GM12878 (cell line): ENCODE measurements around the gene ABCC11. TPM values are rescaled to one million over a fixed set of nuclear protein-coding genes. Genes with fewer than 3 reads are reported as not detected.

ENCODE experiments used
- ATAC-seq: fragments of 200-7000 bp; cut with Tn5 transposase; 3 replicates; pipeline ENCODE4 v1.9.1; 2020; ENCODE audit warnings: mild to moderate bottlenecking, moderate library complexity
- BruUV-seq: library from RNA; stranded (reverse); fragments of 400-500 nt; replicated peaks from 2 replicates; lab custom pipeline; 2021; lab: Mats Ljungman, UMichigan
- CTCF ChIA-PET: fragments of 300-600 bp; sonication (Branson Sonifier 250); formaldehyde crosslinking; extraction: SDS; loops from one replicate; lab custom pipeline; 2021; ENCODE audit warnings: inconsistent platforms; lab: Yijun Ruan, JAX
- POLR2A ChIA-PET: fragments of 350-600 bp; formaldehyde crosslinking; extraction: SDS; loops from one replicate; lab custom pipeline; 2021; ENCODE audit warnings: inconsistent platforms; lab: Charles Lee
- RAD21 ChIA-PET: fragments of 300-600 bp; sonication (Branson Sonifier 250); formaldehyde crosslinking; loops from one replicate; lab custom pipeline; 2023; ENCODE audit warnings: antibody characterized with exemption; ENCODE audit not compliant: unreplicated experiment; lab: Charles Lee
- SMC1A ChIA-PET: fragments of 300-600 bp; sonication (Branson Sonifier 250); formaldehyde crosslinking; loops from one replicate; lab custom pipeline; 2023; ENCODE audit not compliant: unreplicated experiment, uncharacterized antibody; lab: Charles Lee
- DNase-seq: peaks from one replicate; pipeline ENCODE4 v3.0.0-alpha.2; 2011; ENCODE audit warnings: low read depth, low spot score
- FAIRE-seq: peaks from 3 replicates; lab custom pipeline; 2011; peaks lifted over from hg19 to GRCh38; lab: Jason Lieb, UNC
- H2AFZ ChIP-seq: 2 replicates; pipeline ENCODE4 v1.6.0; 2011; ENCODE audit warnings: low read depth, low read length, control low read depth; ENCODE audit not compliant: control insufficient read depth
- H3K27ac ChIP-seq: 2 replicates; pipeline ENCODE4 v1.5.1; 2011; ENCODE audit warnings: control low read depth; ENCODE audit not compliant: control insufficient read depth, insufficient read depth
- H3K27me3 ChIP-seq, 2 experiments: replicated peaks in 1 of 2; 2 replicates each; pipeline versions ENCODE4 v1.6.0 to v1.6.1; 2011; ENCODE audit warnings: low read length in 1 of 2; ENCODE audit not compliant: control insufficient read depth in 2 of 2, insufficient read depth in 2 of 2
- H3K36me3 ChIP-seq, 2 experiments: 2 replicates each; pipeline ENCODE4 v1.5.1; 2011; ENCODE audit warnings: low read length in 1 of 2; ENCODE audit not compliant: control insufficient read depth in 2 of 2, insufficient read depth in 2 of 2
- H3K4me1 ChIP-seq: 2 replicates; pipeline ENCODE4 v1.6.1; 2011; ENCODE audit warnings: mild to moderate bottlenecking, low read length, moderate library complexity, mixed read lengths; ENCODE audit not compliant: control insufficient read depth, insufficient read depth
- H3K4me2 ChIP-seq: 2 replicates; pipeline ENCODE4 v1.6.0; 2011; ENCODE audit warnings: control low read depth; ENCODE audit not compliant: control insufficient read depth, insufficient read depth
- H3K4me3 ChIP-seq: fragments of 200-600 bp; sonication (generic); 2 replicates; pipeline ENCODE4 v1.5.1; 2016
- H3K79me2 ChIP-seq: 2 replicates; pipeline ENCODE4 v1.6.0; 2011; ENCODE audit warnings: low read length; ENCODE audit not compliant: control insufficient read depth, insufficient read depth
- H3K9ac ChIP-seq: 2 replicates; pipeline ENCODE4 v1.8.0; 2011; ENCODE audit warnings: low read length, control low read depth, mixed read lengths; ENCODE audit not compliant: control insufficient read depth, insufficient read depth
- H3K9me3 ChIP-seq: replicated peaks from 3 replicates; pipeline ENCODE4 v1.5.1; 2011; ENCODE audit warnings: mild to moderate bottlenecking, low read length; ENCODE audit not compliant: control insufficient read depth, insufficient read depth
- H4K20me1 ChIP-seq: 2 replicates; pipeline ENCODE4 v1.6.0; 2011; ENCODE audit not compliant: control insufficient read depth, insufficient read depth
- IRF4 ChIP-seq: IDR thresholded peaks from 2 replicates; pipeline ENCODE4 v1.6.1; 2011; ENCODE audit warnings: low read depth, low read length
- JUNB ChIP-seq: IDR thresholded peaks from 2 replicates; pipeline ENCODE4 v1.6.1; 2016; ENCODE audit warnings: antibody characterized with exemption, mild to moderate bottlenecking
- JUND ChIP-seq: IDR thresholded peaks from 2 replicates; pipeline ENCODE4 v1.6.1; 2012; ENCODE audit warnings: low read depth, mild to moderate bottlenecking, low read length, improper control_type of control experiment, moderate library complexity
- NBN ChIP-seq: fragments of 450-650 bp; IDR thresholded peaks from 2 replicates; pipeline ENCODE4 v1.6.1; 2016
- SPI1 ChIP-seq: IDR thresholded peaks from 2 replicates; pipeline ENCODE4 v1.6.1; 2011; ENCODE audit warnings: low read depth, mild to moderate bottlenecking, low read length, moderate library complexity, borderline replicate concordance; ENCODE audit not compliant: insufficient read depth
- SUZ12 ChIP-seq: fragments of 200-600 bp; sonication (generic); IDR thresholded peaks from one replicate; pipeline ENCODE4 v1.6.1; 2018; ENCODE audit warnings: antibody characterized with exemption, mild to moderate bottlenecking; ENCODE audit not compliant: unreplicated experiment
- WRNIP1 ChIP-seq: IDR thresholded peaks from 2 replicates; pipeline ENCODE4 v1.6.1; 2011; ENCODE audit warnings: low read depth, low read length, improper control_type of control experiment, borderline replicate concordance
- ZBED1 ChIP-seq: IDR thresholded peaks from 2 replicates; pipeline ENCODE4 v1.6.1; 2016; ENCODE audit warnings: borderline replicate concordance
- ZNF24 ChIP-seq: fragments of 450-650 bp; IDR thresholded peaks from 2 replicates; pipeline ENCODE4 v1.6.1; 2017; ENCODE audit warnings: antibody characterized with exemption, mild to moderate bottlenecking
- ZSCAN29 ChIP-seq: fragments of 450-650 bp; IDR thresholded peaks from 2 replicates; pipeline ENCODE4 v1.6.1; 2017; ENCODE audit warnings: mild to moderate bottlenecking, moderate library complexity
- WGBS: methylation state at CpG from one replicate; pipeline ENCODE4 v1.1.6; 2016; ENCODE audit warnings: low lambda C conversion rate; ENCODE audit not compliant: insufficient replicate concordance, insufficient coverage; ENCODE audit errors: missing lambda C conversion rate; 5-methylcytosine and 5-hydroxymethylcytosine counted together
- in situ Hi-C: fragments of 300-500 bp; cut with MboI; formaldehyde crosslinking; loops from 9 replicates; pipeline ENCODE4 v1.14.3; 2018; ENCODE audit warnings: mixed read lengths
- intact Hi-C: fragments of 100-400 bp; cut with micrococcal nuclease; formaldehyde crosslinking; loops from one replicate; pipeline ENCODE4 v1.14.2; 2022; ENCODE audit not compliant: unreplicated experiment
- polyA plus RNA-seq, 11 experiments: library from polyadenylated mRNA; depleted of rRNA in 4 of 11; unstranded in 6 of 11; stranded (reverse) in 5 of 11; fragments of >200 nt; fragmentation: Nextera tagmentation in 4 of 11; fragmentation: Illumina TruSeq in 1 of 11; extraction: Ambion mirVana in 4 of 11; extraction: Trizol in 1 of 11; gene quantifications; 1 replicate in 1 of 11; 2 replicates in 10 of 11; pipeline versions ENCODE4 v1.2.1 to v1.2.3, GENCODE V29; 2011 to 2016; ENCODE audit warnings: inconsistent platforms in 2 of 11, missing spikeins in 2 of 11, low read depth in 1 of 11
- total RNA-seq, 4 experiments: library from RNA; depleted of rRNA in 3 of 4; stranded (reverse); fragments of >200 nt in 3 of 4; fragmentation: Illumina TruSeq in 1 of 4; extraction: Trizol in 1 of 4; gene quantifications; 2 replicates each; pipeline versions ENCODE4 v1.2.1 to v1.2.3, GENCODE V29; 2013 to 2021
- TF ChIP-seq, protein P1 (sequence below): fragments of 450-650 bp; IDR thresholded peaks from 2 replicates; pipeline ENCODE4 v1.6.1; 2017; ENCODE audit warnings: borderline replicate concordance
- TF ChIP-seq, protein P2 (sequence below): fragments of 450-650 bp; IDR thresholded peaks from 2 replicates; pipeline ENCODE4 v1.6.1; 2016; ENCODE audit warnings: mild to moderate bottlenecking
- TF ChIP-seq, protein P3 (sequence below): IDR thresholded peaks from 2 replicates; pipeline ENCODE4 v1.6.1; 2011; ENCODE audit warnings: low read depth, low read length, improper control_type of control experiment, borderline replicate concordance

ABCC11 gene
- total and polyA plus RNA-seq, 10 of the 15 experiments (the other 5 are each of a cell fraction or from before 2014, with no cell fraction given) = 0.04 to 0.20 (median 0.10) TPM; not detected in 6

GRCh38 chr16:48160575-48160974 lies 86.8 kb downstream of the ABCC11 start:
- intact Hi-C loops = loop anchor here (10.0 kb wide), 1 partner anchor 1326 kb away; the partner anchor contains the start of gene C16orf87
- CTCF ChIA-PET = interaction anchor here (0.7 to 3.2 kb wide), 2 partner anchors 43 to 1297 kb away, joined by 3 to 11 read pairs; no protein-coding TSS in a partner anchor
- FAIRE-seq = no peak

More at GRCh38 chr16:48160575-48160974, 86.8 kb downstream of the ABCC11 start:
- ATAC-seq (no peak), DNase-seq (no peak)
- Histone ChIP-seq H4K20me1 (no peaks in the 10 kb centered on the region), H3K4me1 (peaks cover 12% of the 10 kb centered on the region), H3K79me2 (no peaks in the 10 kb centered on the region), H3K36me3 (no peaks in the 10 kb centered on the region), H3K27ac (no peak overlapping the region), H3K27me3 (no peaks in the 10 kb centered on the region; a peak in 1 of 4 replicates), H3K9ac (no peak overlapping the region), H3K9me3 (no peaks in the 10 kb centered on the region), H3K4me3 (no peak overlapping the region), H2AFZ (no peak overlapping the region), H3K4me2 (no peak overlapping the region)
- RAD21 ChIA-PET = interaction anchor here (1.5 kb wide), 1 partner anchor 1017 kb away, joined by 4 read pairs; the partner anchor contains the start of gene NETO2
- SMC1A ChIA-PET = interaction anchor here (0.6 to 1.4 kb wide), 2 partner anchors 81 to 109 kb away, joined by 3 read pairs; no protein-coding TSS in a partner anchor
- WGBS = 65% methylated on average over 6 of the region's 6 CpGs
- TF ChIP-seq ZBED1 = no peak
- TF ChIP-seq JUND = no peak
- TF ChIP-seq, protein P1, sequence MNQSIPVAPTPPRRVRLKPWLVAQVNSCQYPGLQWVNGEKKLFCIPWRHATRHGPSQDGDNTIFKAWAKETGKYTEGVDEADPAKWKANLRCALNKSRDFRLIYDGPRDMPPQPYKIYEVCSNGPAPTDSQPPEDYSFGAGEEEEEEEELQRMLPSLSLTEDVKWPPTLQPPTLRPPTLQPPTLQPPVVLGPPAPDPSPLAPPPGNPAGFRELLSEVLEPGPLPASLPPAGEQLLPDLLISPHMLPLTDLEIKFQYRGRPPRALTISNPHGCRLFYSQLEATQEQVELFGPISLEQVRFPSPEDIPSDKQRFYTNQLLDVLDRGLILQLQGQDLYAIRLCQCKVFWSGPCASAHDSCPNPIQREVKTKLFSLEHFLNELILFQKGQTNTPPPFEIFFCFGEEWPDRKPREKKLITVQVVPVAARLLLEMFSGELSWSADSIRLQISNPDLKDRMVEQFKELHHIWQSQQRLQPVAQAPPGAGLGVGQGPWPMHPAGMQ = no peak
- TF ChIP-seq SUZ12 = no peak
- TF ChIP-seq, protein P2, sequence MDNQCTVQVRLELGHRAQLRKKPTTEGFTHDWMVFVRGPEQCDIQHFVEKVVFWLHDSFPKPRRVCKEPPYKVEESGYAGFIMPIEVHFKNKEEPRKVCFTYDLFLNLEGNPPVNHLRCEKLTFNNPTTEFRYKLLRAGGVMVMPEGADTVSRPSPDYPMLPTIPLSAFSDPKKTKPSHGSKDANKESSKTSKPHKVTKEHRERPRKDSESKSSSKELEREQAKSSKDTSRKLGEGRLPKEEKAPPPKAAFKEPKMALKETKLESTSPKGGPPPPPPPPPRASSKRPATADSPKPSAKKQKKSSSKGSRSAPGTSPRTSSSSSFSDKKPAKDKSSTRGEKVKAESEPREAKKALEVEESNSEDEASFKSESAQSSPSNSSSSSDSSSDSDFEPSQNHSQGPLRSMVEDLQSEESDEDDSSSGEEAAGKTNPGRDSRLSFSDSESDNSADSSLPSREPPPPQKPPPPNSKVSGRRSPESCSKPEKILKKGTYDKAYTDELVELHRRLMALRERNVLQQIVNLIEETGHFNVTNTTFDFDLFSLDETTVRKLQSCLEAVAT = no peak
- TF ChIP-seq, protein P3, sequence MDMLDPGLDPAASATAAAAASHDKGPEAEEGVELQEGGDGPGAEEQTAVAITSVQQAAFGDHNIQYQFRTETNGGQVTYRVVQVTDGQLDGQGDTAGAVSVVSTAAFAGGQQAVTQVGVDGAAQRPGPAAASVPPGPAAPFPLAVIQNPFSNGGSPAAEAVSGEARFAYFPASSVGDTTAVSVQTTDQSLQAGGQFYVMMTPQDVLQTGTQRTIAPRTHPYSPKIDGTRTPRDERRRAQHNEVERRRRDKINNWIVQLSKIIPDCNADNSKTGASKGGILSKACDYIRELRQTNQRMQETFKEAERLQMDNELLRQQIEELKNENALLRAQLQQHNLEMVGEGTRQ = no peak
- no peak for TF ChIP-seq ZSCAN29
- no peak for TF ChIP-seq WRNIP1
- no peak for TF ChIP-seq NBN
- no peak for TF ChIP-seq IRF4
- no peak for TF ChIP-seq ZNF24
- no peak for TF ChIP-seq SPI1
- TF ChIP-seq JUNB = no peak
- POLR2A ChIA-PET = no interaction called here
- BruUV-seq = no TSS peak
- in situ Hi-C loops = loop anchor here (5.0 to 10.0 kb wide), 3 partner anchors 1023 to 1306 kb away; no protein-coding TSS in a partner anchor
